Neural progenitor cell (in vitro differentiated cells): Measurements from ENCODE around the gene CYLD. TPM values are rescaled to one million over a fixed set of nuclear protein-coding genes. Genes with fewer than 3 reads are reported as not detected.

ENCODE experiments used
- DNase-seq: peaks from one replicate; pipeline ENCODE4 v3.0.0-alpha.2; 2016; ENCODE audit warnings: low spot score
- H2AFZ ChIP-seq: fragments of 200-600 bp; sonication (generic); replicated peaks from 2 replicates; pipeline ENCODE4 v1.6.1; 2016; ENCODE audit warnings: antibody characterized with exemption
- H3F3A ChIP-seq: fragments of 200-600 bp; sonication (generic); 2 replicates; pipeline ENCODE4 v1.6.1; 2016; ENCODE audit warnings: antibody characterized with exemption, low read depth
- H3K27ac ChIP-seq: fragments of 200-600 bp; sonication (generic); 2 replicates; pipeline ENCODE4 v1.5.1; 2016; ENCODE audit warnings: mild to moderate bottlenecking
- H3K27me3 ChIP-seq: fragments of 200-600 bp; sonication (generic); 2 replicates; pipeline ENCODE4 v1.6.1; 2016; ENCODE audit warnings: mild to moderate bottlenecking, moderate library complexity
- H3K36me3 ChIP-seq: fragments of 200-600 bp; sonication (generic); 2 replicates; pipeline ENCODE4 v1.5.1; 2016
- H3K4me1 ChIP-seq: fragments of 200-600 bp; sonication (generic); 2 replicates; pipeline ENCODE4 v1.6.1; 2016; ENCODE audit warnings: mixed run types
- H3K4me2 ChIP-seq: fragments of 200-600 bp; sonication (generic); 2 replicates; pipeline ENCODE4 v1.6.1; 2016
- H3K4me3 ChIP-seq: fragments of 200-600 bp; sonication (generic); 2 replicates; pipeline ENCODE4 v1.5.1; 2016
- H3K79me2 ChIP-seq: fragments of 200-600 bp; sonication (generic); 2 replicates; pipeline ENCODE4 v1.6.1; 2016; ENCODE audit warnings: low read depth
- H3K9ac ChIP-seq: fragments of 200-600 bp; sonication (generic); 2 replicates; pipeline ENCODE4 v1.6.1; 2016
- H3K9me3 ChIP-seq: fragments of 200-600 bp; sonication (generic); 2 replicates; pipeline ENCODE4 v1.5.1; 2016; ENCODE audit warnings: low read depth
- H4K20me1 ChIP-seq: fragments of 200-600 bp; sonication (generic); 2 replicates; pipeline ENCODE4 v1.6.1; 2016; ENCODE audit warnings: low read depth
- H3K27ac Mint-ChIP-seq: 3 replicates; pipeline ENCODE4 v1.8.0; 2021; ENCODE audit warnings: mixed read lengths
- H3K27me3 Mint-ChIP-seq: 2 replicates; pipeline ENCODE4 v1.8.0; 2022; ENCODE audit warnings: low read depth, mild to moderate bottlenecking, inconsistent platforms, moderate library complexity, mixed read lengths; ENCODE audit not compliant: insufficient read depth
- H3K36me3 Mint-ChIP-seq: 3 replicates; pipeline ENCODE4 v1.8.0; 2021; ENCODE audit warnings: mixed read lengths
- H3K4me1 Mint-ChIP-seq: 3 replicates; pipeline ENCODE4 v1.8.0; 2021; ENCODE audit warnings: mixed read lengths
- H3K4me3 Mint-ChIP-seq: 3 replicates; pipeline ENCODE4 v1.8.0; 2021; ENCODE audit warnings: mild to moderate bottlenecking, moderate library complexity, mixed read lengths
- H3K9me3 Mint-ChIP-seq: 3 replicates; pipeline ENCODE4 v1.8.0; 2020; ENCODE audit warnings: mixed read lengths
- EZH2 ChIP-seq: fragments of 200-600 bp; sonication (generic); IDR thresholded peaks from 2 replicates; pipeline ENCODE4 v1.6.1; 2017; ENCODE audit warnings: antibody characterized with exemption, mild to moderate bottlenecking, moderate library complexity
- EZH2phosphoT487 ChIP-seq: fragments of 200-600 bp; sonication (generic); IDR thresholded peaks from 2 replicates; pipeline ENCODE4 v1.6.1; 2017; ENCODE audit warnings: antibody characterized with exemption
- total RNA-seq: library from RNA; depleted of rRNA; stranded (reverse); fragments of >200 nt; gene quantifications from 2 replicates; pipeline ENCODE4 v1.2.3, GENCODE V29; 2015; ENCODE audit warnings: low replicate concordance
- TF ChIP-seq, protein P1 (sequence below): fragments of 200-600 bp; sonication (generic); IDR thresholded peaks from 2 replicates; pipeline ENCODE4 v1.5.1; 2017; ENCODE audit warnings: antibody characterized with exemption, mild to moderate bottlenecking

The CYLD gene
- total RNA-seq, 1 donor from 2014 or later = 22.0 TPM

DNA sequence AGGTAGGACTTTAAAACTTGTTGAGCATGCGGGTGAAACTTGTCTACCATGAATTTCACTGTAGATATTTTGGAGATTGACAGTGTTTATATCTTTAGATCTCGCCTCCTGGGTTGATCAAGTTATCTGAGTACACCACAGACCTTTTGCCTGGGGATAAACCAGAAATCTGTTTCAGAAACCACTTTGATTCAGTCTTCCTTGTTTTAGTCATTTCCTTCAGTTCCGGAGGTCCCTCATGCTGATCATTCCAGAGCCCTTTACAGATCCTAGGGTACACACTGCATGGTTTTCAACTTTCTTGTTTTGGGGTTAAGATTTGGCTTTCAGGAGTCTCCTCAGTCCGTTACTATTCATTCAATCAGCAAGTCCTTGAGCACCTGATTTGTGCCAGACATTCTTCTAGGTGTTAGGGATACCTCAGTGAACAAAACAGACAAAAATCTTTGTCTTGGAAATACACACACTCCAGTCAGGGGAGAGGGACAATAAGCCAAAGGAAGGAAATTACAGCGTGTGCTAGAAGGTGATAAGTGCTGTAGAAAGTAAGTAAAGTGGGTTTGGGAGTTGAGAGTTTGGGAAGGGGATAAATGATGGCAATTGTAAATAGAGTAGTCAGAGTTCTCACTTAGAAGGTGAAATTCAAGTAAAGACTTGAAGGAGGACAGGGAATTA lies 36.3 kb upstream of the CYLD start:
- Mint-ChIP-seq H3K27ac (no peak overlapping the region), H3K27me3 (peaks cover 6% of the 10 kb centered on the region)
- TF ChIP-seq EZH2 (no peak), EZH2phosphoT487 (no peak)
- TF ChIP-seq, protein P1, sequence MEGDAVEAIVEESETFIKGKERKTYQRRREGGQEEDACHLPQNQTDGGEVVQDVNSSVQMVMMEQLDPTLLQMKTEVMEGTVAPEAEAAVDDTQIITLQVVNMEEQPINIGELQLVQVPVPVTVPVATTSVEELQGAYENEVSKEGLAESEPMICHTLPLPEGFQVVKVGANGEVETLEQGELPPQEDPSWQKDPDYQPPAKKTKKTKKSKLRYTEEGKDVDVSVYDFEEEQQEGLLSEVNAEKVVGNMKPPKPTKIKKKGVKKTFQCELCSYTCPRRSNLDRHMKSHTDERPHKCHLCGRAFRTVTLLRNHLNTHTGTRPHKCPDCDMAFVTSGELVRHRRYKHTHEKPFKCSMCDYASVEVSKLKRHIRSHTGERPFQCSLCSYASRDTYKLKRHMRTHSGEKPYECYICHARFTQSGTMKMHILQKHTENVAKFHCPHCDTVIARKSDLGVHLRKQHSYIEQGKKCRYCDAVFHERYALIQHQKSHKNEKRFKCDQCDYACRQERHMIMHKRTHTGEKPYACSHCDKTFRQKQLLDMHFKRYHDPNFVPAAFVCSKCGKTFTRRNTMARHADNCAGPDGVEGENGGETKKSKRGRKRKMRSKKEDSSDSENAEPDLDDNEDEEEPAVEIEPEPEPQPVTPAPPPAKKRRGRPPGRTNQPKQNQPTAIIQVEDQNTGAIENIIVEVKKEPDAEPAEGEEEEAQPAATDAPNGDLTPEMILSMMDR = no peak

DNA sequence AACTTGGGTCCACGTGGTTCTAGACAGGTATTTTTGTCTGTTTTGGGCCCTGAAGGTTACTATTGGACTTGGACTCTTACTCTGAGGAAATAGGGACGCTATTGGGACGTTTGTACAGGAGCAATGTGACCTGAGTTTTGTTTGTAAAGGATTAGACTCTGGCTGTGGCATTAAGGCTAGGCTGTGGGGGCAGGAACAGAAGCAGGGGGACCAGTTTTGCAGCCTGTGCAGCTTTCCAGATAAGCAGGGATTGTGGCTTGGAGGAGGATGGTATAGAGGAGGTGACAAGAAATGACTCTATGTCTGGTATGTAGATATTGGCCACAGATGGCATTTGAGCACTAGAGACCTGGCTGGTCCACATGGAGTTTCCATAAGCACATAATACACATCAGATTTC lies 35.6 kb upstream of the CYLD start:
- Mint-ChIP-seq H3K27ac (no peak overlapping the region), H3K4me3 (no peak overlapping the region), H3K27me3 (peaks cover 6% of the 10 kb centered on the region), H3K36me3 (peaks cover 2% of the 10 kb centered on the region), H3K4me1 (no peaks in the 10 kb centered on the region), H3K9me3 (peaks cover 21% of the 10 kb centered on the region)
- Histone ChIP-seq H3K27ac (no peak overlapping the region), H3K4me3 (no peak overlapping the region), H3F3A (no peaks in the 10 kb centered on the region), H3K9ac (no peak overlapping the region), H3K4me1 (peaks cover 5% of the 10 kb centered on the region), H3K79me2 (no peaks in the 10 kb centered on the region), H3K27me3 (no peaks in the 10 kb centered on the region), H2AFZ (no peak overlapping the region), H3K4me2 (no peak overlapping the region), H4K20me1 (no peaks in the 10 kb centered on the region), H3K36me3 (no peaks in the 10 kb centered on the region), H3K9me3 (no peaks in the 10 kb centered on the region)
- no peak for DNase-seq
- TF ChIP-seq EZH2 (no peak), EZH2phosphoT487 (no peak)
- TF ChIP-seq, protein P1 = no peak

More for the DNA sequence above, 36.3 kb upstream of the CYLD start:
- Histone ChIP-seq H3K4me2 (no peak overlapping the region), H4K20me1 (no peaks in the 10 kb centered on the region), H3K4me3 (no peak overlapping the region), H3K4me1 (peaks cover 5% of the 10 kb centered on the region), H2AFZ (no peak overlapping the region), H3K9me3 (no peaks in the 10 kb centered on the region), H3K36me3 (no peaks in the 10 kb centered on the region), H3F3A (no peaks in the 10 kb centered on the region), H3K27me3 (no peaks in the 10 kb centered on the region), H3K27ac (no peak overlapping the region), H3K9ac (no peak overlapping the region), H3K79me2 (no peaks in the 10 kb centered on the region)
- peaks cover 21% of the 10 kb centered on the region for H3K9me3 Mint-ChIP-seq
- no peak overlapping the region for H3K4me3 Mint-ChIP-seq
- peaks cover 2% of the 10 kb centered on the region for H3K36me3 Mint-ChIP-seq
- no peaks in the 10 kb centered on the region for H3K4me1 Mint-ChIP-seq
- no peak for DNase-seq

DNA sequence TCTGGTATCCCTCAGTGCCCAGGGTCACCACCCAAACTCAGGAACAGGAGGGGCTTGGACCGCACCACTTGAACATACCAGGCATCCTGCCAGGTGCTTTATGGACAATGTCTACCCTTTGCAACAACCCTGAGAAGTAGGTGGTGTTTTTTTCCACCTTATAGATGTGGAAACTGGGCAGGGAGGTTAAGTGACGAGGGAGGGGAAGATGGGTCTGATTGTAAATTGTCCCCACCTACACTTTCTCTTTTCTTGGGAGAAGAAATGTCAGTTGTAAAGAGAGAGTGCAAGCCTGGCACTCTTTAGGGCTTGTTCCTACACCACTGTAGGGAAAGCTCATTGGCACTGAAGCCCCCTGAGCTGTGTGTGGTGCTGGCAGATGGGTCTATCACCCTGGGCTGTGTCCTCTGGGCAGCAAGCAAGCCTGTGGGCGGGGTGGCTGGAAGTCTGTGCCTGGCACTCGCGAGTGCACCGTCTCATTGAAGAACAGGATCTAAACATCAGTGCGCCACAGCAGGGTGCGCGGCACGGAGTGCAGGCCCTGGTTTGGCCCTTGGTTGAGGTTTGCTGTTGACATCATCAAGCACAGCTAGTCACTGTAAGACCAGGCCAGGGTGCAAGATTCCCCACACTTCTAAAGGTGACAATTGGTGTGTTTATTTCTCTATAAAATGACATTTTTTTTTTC lies 33.4 kb upstream of the CYLD start:
- Histone ChIP-seq H3K4me2 (no peak overlapping the region), H3K9ac (no peak overlapping the region), H3F3A (no peaks in the 10 kb centered on the region), H3K4me1 (no peaks in the 10 kb centered on the region), H3K36me3 (no peaks in the 10 kb centered on the region), H3K9me3 (no peaks in the 10 kb centered on the region), H4K20me1 (no peaks in the 10 kb centered on the region), H3K4me3 (no peak overlapping the region), H3K27me3 (no peaks in the 10 kb centered on the region), H3K79me2 (no peaks in the 10 kb centered on the region), H2AFZ (no peak overlapping the region), H3K27ac (no peak overlapping the region)
- Mint-ChIP-seq H3K9me3 (peaks cover 21% of the 10 kb centered on the region), H3K27me3 (peaks cover 5% of the 10 kb centered on the region), H3K4me1 (peaks cover 6% of the 10 kb centered on the region), H3K27ac (no peak overlapping the region), H3K36me3 (peaks cover 2% of the 10 kb centered on the region), H3K4me3 (no peak overlapping the region)
- no peak for DNase-seq
- TF ChIP-seq, protein P1 = no peak
- TF ChIP-seq EZH2phosphoT487 (no peak), EZH2 (no peak)
